Measurements from ENCODE around the gene ADPRHL1. TPM values are rescaled to one million over a fixed set of nuclear protein-coding genes. Genes with fewer than 3 reads are reported as not detected.

Gene ADPRHL1
- total and polyA plus RNA-seq, 2 donors (not counting 3 experiments of a cell fraction or from before 2014, with no cell fraction given): 0.52 to 0.97 TPM

- no peaks in the 10 kb centered on the region for H3K4me1 ChIP-seq (ENCODE audit: control insufficient read depth, extremely low read depth, insufficient read depth, low read length)
- intact Hi-C loops (cut with micrococcal nuclease): no loop called here
- H3K4me2 ChIP-seq (ENCODE audit: insufficient read depth, low read length): no peak overlapping the region
- H4K20me1 ChIP-seq (replicated peaks; ENCODE audit: control insufficient read depth, extremely low read depth, insufficient read depth, low read length): no peaks in the 10 kb centered on the region
- ChIA-PET CTCF (no interaction called here), POLR2A (no interaction called here)
- H3K79me2 ChIP-seq (ENCODE audit: control insufficient read depth, insufficient read depth, low read length): no peaks in the 10 kb centered on the region
- no peaks in the 10 kb centered on the region for H3K9me1 ChIP-seq (replicated peaks; ENCODE audit: control insufficient read depth, extremely low read depth, insufficient read depth, low read length)
- no peaks in the 10 kb centered on the region for H3K27me3 ChIP-seq (ENCODE audit: control insufficient read depth in 2 of 2, insufficient read depth in 2 of 2, low read length in 2 of 2)
- no peak for TF ChIP-seq EZH2 (IDR thresholded peaks at IDR 0.05; ENCODE audit: borderline replicate concordance, low read depth, low read length, severe bottlenecking)
- no peak for TF ChIP-seq FOS (IDR thresholded peaks at IDR 0.05; ENCODE audit: borderline replicate concordance, insufficient read depth, low read length)
- TF ChIP-seq, protein P1, sequence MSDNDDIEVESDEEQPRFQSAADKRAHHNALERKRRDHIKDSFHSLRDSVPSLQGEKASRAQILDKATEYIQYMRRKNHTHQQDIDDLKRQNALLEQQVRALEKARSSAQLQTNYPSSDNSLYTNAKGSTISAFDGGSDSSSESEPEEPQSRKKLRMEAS (IDR thresholded peaks at IDR 0.05; ENCODE audit: insufficient read depth, insufficient read length): no peak
- TF ChIP-seq JUN (IDR thresholded peaks at IDR 0.05; ENCODE audit: borderline replicate concordance, insufficient read depth, insufficient read length, low read depth): no peak
- TF ChIP-seq MYC (IDR thresholded peaks at IDR 0.05; ENCODE audit: low read depth, low read length): no peak
- TF ChIP-seq POLR2A (IDR thresholded peaks at IDR 0.05; ENCODE audit: low read depth, low read length): no peak
- TF ChIP-seq CTCF (IDR thresholded peaks at IDR 0.05; ENCODE audit: extremely low read depth in 1 of 2, insufficient read depth in 1 of 2, low read depth in 1 of 2, low read length in 2 of 2): no peak
- no peak for TF ChIP-seq GATA2 (IDR thresholded peaks at IDR 0.05; ENCODE audit: insufficient read depth, insufficient read length, low read depth, low read length)
- no peak for TF ChIP-seq POLR2AphosphoS5 (IDR thresholded peaks at IDR 0.05; ENCODE audit: insufficient read depth, low read depth, low read length)
- dilution Hi-C loops (cut with MboI; ENCODE audit: extremely low pct_ligation_motif_present, low sequenced_read_pairs): no loop called here
- no TSS peak for BruUV-seq (replicated peaks)
- no peak overlapping the region for H3K9ac ChIP-seq (replicated peaks; ENCODE audit: extremely low read depth, insufficient read depth, low read length)
- no peaks in the 10 kb centered on the region for H3K9me3 ChIP-seq (replicated peaks; ENCODE audit: control insufficient read depth, insufficient read depth, low read length)
- DNase-seq (ENCODE audit: low read depth, low spot score): no peak
- no peaks in the 10 kb centered on the region for H3K36me3 ChIP-seq (ENCODE audit: control insufficient read depth in 2 of 2, extremely low read depth in 1 of 2, insufficient read depth in 2 of 2, low read length in 2 of 2)
- H3K4me3 ChIP-seq (replicated peaks in 1 of 3; ENCODE audit: insufficient read depth in 1 of 3, low read depth in 1 of 3, low read length in 3 of 3): no peak overlapping the region
- H2AFZ ChIP-seq (ENCODE audit: low read depth, low read length): no peak overlapping the region
- FAIRE-seq: no peak
- H3K27ac ChIP-seq (ENCODE audit: insufficient read depth, low read depth, low read length): no peak overlapping the region
Measured at GRCh38 chr13:113413178-113413897, 40.0 kb downstream of the ADPRHL1 start.

Data from endothelial cell of umbilical vein (primary cell).